ENCODE data around the gene FAXDC2. TPM values are rescaled to one million over a fixed set of nuclear protein-coding genes. Genes with fewer than 3 reads are reported as not detected.
A peak's percentile ranks its signal among the peaks of the same experiment; 100 is the strongest.

Gene FAXDC2
- total RNA-seq, 1 experiment from 2014 or later, result 4.2 TPM

DNA sequence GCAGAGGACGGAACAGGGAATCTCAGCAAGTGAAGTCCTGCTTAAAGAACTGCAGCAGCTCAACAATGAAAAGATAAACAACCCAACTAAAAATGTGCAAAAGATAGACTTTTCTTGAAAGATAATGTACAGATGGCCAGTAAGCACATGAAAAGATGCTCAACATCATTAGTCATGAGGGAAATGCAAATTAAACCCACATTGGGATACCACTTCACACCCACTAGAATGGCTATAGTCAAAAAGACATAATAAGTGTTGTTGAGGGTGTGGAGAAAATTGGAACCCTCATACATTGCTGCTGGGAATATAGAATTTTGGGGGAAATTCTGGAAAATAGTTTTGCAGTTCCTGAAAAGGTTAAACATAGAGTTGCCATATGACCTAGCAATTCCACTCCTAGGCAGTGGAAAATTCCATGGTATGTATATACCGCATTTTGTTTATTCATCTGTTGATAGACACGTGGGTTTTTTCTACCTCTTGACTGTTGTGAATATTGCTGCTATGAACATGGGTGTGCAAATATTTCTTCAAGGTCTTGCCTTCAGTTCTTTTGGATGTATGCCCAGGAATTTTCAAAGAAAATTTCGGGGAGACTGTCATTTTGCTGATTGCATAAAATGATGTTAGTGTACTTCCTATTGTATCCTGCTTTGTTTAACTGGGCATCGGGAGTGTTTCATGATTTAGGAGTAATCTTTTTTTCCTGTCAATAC is 15.2 kb upstream of the FAXDC2 start:
- in situ Hi-C loops (cut with HindIII; ENCODE audit: low pct_unique_long_range_greater_than_20kb, low sequenced_read_pairs), result no loop called here
- no peak for DNase-seq (ENCODE audit: low read depth)

DNA sequence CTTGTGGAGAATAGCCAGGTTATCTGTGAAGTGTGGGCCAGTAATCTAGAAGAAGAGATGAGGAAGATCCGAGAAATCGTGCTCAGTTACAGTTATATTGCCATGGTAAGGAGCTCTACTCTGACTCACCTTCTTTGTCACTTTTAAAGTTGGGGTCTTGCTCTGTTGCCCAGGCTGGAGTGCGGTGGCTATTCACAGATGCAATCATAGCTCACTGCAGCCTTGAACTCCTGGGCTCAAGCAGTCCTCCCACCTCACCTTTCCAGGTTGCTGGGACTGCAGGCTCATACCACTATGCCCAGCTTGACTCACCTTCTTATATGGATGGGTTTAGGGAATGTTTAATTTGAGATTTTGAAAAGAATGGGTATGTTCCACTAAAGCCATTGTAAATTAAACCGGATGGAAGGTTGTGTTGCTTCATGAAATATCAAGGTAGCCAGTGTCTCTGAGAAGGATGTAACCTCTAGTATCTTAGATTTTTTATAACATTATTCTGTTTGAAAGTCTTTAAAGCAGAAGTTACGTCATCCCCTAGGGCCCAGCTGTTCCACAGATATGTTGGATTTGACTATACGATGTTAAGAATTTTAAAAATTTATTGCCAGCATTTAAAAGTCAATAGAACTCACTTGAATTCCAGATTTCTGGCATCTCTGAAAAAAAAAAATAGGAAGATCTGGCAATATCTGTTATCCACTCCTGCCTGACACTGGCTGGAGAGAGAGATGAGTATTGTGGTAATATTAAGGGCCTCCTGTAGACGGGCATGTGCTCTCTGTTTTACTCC is 13.1 kb upstream of the FAXDC2 start:
- DNase-seq (ENCODE audit: low read depth), result no peak
- in situ Hi-C loops (cut with HindIII; ENCODE audit: low pct_unique_long_range_greater_than_20kb, low sequenced_read_pairs), result no loop called here

DNA sequence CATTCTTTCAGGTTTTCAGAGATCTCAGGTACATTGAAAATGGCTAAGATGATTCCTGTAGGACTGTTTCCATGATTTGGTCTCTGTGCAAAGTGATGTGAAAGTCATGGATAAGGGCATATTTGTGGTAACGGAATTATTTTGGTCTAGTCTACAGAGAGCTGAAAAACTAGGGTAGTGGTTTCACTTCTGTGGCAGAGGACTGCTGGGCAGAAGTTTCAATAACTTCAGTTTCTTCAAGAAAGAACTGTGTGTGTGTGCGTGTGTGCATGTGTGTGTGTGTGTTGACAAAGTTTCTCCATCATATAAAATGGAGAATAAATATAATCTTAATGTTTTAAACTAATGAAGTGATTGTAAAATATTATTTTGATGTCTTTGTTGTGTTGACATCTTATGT is 12.4 kb upstream of the FAXDC2 start:
- in situ Hi-C loops (cut with HindIII; ENCODE audit: low pct_unique_long_range_greater_than_20kb, low sequenced_read_pairs), result no loop called here
- DNase-seq (ENCODE audit: low read depth), result no peak

DNA sequence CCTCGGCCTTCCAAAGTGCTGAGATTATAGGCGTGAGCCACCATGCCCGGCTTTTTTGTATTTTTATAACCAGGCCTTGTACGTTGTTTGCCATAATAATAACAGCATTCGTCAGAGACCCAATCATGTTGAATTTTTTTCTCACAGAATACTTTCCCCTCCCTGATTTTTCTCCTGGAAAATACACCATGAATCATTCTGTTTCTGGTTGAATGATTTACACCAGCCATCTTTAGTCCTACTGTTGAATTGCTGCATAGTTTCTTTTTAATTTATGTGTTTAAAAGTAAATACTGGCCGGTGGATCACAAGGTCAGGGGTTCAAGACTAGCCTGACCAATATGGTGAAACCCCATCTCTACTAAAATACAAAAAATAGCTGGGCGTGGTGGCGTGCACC is 11.5 kb upstream of the FAXDC2 start:
- in situ Hi-C loops (cut with HindIII; ENCODE audit: low pct_unique_long_range_greater_than_20kb, low sequenced_read_pairs), result no loop called here
- peak; percentile 78 for DNase-seq (ENCODE audit: low read depth)

DNA sequence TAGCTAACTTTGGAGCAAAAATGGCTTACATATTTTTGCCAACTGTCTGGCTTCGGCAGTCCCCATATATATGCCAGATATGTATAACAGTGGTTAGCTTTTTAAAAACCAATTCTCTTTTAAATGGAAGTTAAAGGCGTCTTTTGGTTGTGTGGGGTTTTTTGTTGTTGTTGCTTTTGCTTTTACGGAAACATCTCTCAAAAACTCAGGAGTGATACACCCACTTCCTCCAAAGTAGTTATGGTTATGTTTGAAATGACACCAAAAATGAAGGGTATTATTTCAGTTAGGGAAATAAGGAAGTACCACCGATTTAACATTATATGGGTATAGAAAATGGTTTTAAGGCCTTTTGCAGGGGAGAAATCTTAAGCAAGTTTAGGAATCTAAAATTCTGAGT is 10.4 kb upstream of the FAXDC2 start:
- in situ Hi-C loops (cut with HindIII; ENCODE audit: low pct_unique_long_range_greater_than_20kb, low sequenced_read_pairs), result no loop called here
- peak; percentile 22 for DNase-seq (ENCODE audit: low read depth)

DNA sequence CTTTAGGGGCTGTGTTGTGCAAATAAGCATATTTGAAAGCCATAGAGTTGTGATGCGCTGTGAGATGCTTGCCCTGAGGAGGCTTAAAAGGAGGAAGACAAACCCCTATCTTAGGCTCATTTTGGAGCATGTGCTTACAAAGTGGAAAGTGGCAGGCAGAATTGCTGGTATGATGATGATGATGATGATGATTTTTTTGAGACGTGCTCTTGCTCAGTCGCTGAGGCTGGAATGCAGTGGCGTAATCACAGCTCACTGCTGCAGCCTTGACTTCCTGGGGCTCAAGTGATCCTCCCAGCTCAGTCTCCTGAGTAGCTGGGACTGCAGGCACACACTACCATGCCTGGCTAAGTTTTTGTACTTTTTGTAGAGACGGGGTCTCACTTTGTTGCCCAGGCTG is 9.7 kb upstream of the FAXDC2 start:
- DNase-seq (ENCODE audit: low read depth), result peak; percentile 50
- in situ Hi-C loops (cut with HindIII; ENCODE audit: low pct_unique_long_range_greater_than_20kb, low sequenced_read_pairs), result no loop called here

DNA sequence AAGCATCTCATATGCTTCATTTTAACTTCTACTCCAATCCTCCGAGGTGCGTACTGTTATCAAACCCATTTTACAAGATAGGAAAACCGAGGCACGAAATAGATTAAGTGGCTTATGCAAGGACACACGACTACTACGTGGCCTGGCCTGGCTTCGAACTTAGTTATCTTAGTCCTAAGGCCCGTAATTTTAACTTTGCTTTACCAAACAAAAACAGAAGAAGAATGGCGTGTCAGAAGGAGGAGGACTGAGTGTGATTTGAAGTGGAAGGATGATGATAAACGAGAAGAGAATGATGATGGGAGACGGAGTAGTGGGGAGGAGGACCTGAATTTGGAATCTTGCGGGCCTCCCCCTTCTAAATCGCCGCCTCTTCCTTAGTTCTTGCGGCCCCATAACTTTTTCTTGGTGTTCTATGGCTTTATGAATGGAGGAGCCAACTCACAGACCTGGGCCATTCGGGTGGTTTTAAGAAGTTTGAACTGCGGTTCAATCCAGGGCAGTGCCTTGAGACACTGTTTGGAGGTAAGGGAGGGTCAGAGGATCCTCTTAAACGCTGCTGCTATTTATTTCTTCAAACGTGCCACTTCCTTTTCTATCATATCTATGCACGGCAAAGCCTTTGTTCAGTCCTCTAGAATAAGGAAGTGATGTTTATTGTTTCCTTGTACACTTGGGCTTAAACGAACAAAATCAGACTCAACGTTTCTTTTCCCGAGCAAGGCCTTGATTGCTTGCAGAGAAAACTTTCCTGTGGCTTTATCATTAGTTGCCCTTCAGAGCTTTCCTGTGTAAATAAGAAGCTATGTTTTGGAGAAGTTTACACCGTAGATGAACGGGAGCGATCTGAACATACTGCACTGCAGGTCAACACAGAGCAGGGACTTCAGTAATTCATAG is 8.8 kb upstream of the FAXDC2 start:
- DNase-seq (ENCODE audit: low read depth), result peak; percentile 52
- in situ Hi-C loops (cut with HindIII; ENCODE audit: low pct_unique_long_range_greater_than_20kb, low sequenced_read_pairs), result no loop called here

DNA sequence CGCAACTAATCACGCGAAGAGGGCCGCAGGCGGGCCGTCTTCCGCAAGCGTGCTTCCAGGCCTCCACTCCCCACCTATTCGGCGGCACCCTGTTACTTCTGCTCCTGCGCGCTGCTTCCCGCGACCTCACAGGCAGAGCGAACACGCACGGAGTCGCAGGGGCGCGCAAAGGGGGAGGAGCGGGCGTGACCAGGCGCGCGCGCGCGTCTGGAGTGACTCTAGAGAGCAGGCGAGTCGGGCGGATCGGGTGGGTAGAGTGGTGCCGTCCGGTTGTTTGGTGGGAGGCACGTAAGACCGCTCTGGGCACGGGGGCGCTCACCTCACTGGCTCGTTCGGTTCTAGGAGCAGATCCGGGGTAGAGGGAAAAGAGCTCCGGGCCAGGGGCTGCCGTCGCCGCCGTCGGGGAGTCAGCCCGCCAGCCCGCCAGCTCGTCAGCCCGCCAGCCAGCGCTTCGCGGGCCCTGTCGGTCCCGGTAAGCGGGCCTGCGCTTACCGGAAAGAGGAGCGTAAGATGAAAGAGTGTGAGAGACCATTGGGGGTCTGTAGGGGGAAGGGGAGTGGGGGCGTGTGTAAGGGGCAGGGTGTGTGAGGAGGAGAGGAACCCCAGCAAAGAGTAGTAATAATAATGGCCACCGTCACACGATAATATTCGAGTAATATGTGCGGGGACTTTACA is 8.0 kb upstream of the FAXDC2 start, which contains the start of gene CNOT8:
Gene CNOT8, plus strand, starts transcription at position 331 of the 675 bp plus-strand sequence. CDS start 4,652 bp downstream, outside the sequence.
- in situ Hi-C loops (cut with HindIII; ENCODE audit: low pct_unique_long_range_greater_than_20kb, low sequenced_read_pairs), result no loop called here
- peak; percentile 98 for DNase-seq (ENCODE audit: low read depth)

DNA sequence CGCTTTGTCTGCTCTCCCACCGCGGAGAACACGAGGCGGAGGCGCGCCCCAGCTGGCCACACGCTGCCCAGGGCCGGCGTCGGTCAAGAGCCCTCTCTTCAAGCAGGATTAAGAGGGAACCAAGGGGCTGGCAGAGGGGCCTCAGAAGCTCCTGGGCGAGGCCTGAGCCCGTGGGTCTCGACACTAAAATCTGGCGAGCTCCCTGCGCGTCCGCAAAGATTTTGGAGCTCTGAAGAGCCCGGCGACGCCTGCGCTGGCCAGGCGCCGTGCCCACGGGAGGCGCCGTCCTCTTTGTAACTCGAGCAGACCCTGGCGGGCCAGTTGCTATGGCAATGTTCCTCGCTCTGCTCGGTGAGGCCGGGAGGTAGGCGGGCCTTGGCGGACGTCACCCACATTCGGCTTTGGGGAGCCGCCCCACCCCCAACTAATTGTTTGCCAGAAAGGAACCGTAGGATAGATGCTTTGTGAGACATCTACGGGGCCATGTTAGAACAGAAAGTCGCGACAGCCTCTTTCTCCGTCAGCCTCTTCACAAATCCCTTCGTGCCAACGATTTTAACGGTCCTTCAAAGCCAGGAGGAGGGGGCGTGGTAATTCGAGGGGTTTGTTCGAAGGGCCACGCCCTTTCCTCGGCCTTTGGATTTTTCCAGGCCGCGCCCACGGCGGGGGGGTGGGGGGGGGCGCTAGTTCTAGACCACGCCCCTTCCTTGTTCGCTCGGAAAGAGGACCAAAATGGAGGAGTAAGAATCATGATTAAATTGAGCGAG is 7.3 kb upstream of the FAXDC2 start:
- DNase-seq (ENCODE audit: low read depth), result peak; percentile 98
- in situ Hi-C loops (cut with HindIII; ENCODE audit: low pct_unique_long_range_greater_than_20kb, low sequenced_read_pairs), result no loop called here

DNA sequence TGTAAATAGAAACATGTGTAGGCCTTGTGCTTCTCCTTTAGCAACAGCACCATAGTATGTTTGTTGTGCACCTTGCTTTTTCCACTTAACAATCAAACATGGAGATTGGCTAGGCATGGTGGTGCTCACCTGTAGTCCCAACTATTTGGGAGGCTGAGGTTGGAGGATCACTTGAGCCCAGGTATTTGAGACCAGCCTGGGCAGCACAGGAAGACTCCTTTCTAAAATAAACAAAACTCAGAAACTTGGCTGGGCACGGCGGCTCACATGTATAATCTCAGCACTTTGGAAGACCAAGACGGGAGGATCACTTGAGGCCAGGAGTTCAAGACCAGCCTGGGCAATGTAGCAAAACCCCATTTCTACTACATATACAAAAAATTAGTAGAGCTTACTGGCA is 948 bp upstream of the FAXDC2 start:
- no peak for DNase-seq (ENCODE audit: low read depth)
- in situ Hi-C loops (cut with HindIII; ENCODE audit: low pct_unique_long_range_greater_than_20kb, low sequenced_read_pairs), result no loop called here

DNA sequence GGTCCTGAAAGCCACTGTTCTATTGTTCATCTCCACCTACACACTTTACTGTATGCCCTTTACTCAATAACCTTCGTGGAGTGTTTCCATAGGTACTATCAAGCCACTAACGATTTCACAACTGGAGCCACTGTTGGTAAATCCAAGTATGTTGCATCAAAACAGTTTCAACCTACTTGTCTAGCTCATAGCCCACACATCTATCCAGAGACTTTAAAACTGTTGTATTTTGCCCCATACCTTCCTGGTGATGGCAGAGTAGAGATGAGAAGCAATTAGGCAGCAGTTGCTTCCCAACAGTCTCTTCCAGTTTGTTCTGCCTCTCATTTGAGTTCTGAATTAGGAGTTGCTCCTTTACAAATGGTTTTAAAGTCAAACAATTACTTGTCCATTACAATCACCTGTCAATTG is 607 bp downstream of the FAXDC2 start:
- DNase-seq (ENCODE audit: low read depth), result no peak
- in situ Hi-C loops (cut with HindIII; ENCODE audit: low pct_unique_long_range_greater_than_20kb, low sequenced_read_pairs), result no loop called here

DNA sequence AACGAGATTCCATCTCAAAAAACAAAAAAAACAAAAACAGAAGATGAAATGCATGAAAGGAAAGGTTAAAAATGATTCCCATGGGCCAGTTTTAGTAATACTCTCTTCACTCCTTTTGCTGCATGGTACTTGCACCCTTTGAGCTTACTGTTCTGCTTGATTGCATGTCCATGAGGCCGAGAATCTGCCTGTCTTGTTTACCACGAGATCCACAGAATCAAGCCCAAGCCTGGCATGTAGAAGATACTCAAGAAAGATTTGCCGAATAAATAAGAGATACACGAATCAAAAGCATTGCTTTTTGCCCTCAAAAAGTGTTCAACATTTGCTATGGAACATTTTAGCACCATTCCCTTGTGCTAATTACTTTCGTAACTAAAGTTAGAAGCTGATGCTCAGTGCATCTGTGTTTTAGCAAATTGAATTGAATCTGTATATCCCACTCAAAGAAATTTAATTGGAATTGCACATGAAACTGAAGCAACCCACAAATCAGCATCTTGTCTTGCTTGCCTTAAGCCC is 1.1 kb downstream of the FAXDC2 start:
- in situ Hi-C loops (cut with HindIII; ENCODE audit: low pct_unique_long_range_greater_than_20kb, low sequenced_read_pairs), result no loop called here
- no peak for DNase-seq (ENCODE audit: low read depth)

DNA sequence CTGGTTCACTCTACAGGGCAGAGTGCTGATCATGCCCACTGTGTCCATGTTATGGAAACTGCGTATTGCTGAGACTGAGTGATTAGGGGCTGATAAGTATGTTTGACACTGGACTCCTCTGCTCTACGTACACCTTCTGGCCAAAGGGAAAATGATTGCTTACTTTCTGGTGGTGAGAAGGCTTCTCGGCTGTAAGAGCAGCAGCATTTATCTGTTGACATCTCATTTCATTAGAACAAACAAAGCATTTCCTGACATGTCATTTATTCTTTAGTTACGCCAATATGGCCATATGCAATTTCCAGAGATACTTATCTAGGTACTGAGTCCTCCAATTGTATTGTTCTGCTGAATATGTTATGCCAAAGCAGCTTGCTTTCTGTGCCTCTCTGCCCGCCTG is 5.6 kb downstream of the FAXDC2 start:
- DNase-seq (ENCODE audit: low read depth), result no peak
- in situ Hi-C loops (cut with HindIII; ENCODE audit: low pct_unique_long_range_greater_than_20kb, low sequenced_read_pairs), result no loop called here

DNA sequence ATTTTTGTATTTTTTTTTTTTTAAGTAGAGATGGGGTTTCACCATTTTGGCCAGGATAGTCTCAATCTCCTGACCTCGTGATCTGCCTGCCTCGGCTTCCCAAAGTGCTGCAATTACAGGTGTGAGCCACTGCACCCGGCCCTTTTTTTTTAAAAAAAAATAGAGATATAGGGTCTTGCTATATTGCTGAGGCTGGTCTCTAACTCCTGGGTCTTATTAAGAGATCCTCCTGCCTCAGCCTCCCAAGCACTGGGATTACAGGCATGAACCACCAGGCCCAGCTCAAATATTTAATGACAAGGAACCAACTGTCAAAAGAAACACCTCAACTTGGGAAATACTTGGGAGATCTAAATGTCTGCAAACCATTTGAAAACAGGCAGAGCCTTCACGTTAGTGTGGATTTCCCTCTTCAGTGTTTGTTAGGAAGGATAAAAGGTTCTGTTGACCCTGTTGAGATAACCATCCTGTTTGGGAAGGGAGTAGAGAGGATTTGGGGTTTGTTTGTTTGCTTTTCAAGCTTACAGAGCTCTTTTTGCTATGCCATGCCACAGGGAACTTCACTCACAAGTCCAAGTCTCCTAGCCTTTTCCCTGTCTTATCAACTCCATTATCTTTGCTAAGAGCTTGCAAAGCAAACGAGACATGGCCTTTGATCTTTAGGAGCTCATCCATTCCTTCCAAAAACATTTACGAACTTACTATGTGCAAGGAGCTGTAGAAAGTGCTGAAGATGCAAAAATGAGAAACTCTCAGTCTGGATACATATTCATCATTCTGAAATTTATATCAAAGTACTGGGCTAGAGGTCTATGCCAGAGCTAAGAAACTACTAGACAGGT is 7.5 kb downstream of the FAXDC2 start:
- in situ Hi-C loops (cut with HindIII; ENCODE audit: low pct_unique_long_range_greater_than_20kb, low sequenced_read_pairs), result no loop called here
- DNase-seq (ENCODE audit: low read depth), result no peak

DNA sequence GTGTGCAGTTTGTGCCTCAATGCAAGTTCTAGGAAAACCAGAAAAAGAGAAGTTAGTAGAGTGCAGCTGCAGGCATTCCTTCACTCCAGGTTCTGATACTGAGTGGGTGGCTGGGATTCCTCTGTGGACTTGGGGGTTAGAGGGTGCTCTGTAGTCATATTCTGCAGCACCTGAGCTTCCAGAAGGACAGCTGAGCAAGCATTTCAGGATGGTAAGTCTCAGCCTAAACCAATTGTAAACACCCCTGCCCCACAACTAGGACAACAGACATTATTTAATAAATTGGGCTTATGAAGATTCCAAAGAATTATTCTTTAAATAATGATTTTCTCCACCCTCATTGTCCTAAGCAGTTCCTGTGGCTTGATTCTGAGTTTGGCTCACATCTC is 9.1 kb downstream of the FAXDC2 start:
- in situ Hi-C loops (cut with HindIII; ENCODE audit: low pct_unique_long_range_greater_than_20kb, low sequenced_read_pairs), result no loop called here
- DNase-seq (ENCODE audit: low read depth), result no peak

DNA sequence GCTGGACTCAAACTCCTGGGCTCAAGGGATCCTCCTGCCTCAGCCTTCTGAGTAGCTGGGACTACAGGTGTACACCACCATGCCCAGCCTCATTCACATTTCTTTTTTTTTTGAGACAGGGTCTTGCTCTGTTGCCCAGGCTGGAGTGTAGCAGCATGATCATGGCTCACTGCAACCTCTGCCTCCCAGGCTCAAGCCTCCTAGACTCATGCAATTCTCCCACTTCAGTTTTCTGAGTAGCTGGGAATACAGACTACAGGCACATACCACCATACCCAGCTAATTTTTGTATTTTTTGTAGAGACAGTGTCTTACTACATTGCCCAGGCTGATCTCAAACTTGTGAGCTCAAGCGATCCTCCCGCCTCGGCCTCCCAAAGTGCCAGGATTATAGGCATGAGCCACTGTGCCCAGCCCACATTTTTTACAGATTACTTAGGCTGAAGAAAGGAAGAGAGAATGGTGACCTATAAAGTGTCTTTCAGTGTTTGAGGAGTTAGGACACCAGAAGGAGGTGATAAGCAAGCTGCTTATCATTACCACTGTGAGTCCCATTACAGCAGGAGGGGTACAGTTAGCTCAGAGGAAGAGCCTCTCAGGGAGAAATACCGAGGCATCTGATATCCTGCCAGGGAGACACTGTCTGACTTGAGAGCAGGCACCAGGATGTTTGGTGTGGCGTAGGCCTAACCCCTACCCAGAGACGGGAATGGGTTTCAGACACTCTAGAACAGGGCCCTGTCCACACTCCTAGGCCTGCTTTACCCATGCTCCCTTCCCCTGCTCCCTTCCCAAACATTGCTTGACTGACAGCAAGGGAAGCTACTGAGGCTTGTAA is 9.7 kb downstream of the FAXDC2 start:
- in situ Hi-C loops (cut with HindIII; ENCODE audit: low pct_unique_long_range_greater_than_20kb, low sequenced_read_pairs), result no loop called here
- DNase-seq (ENCODE audit: low read depth), result no peak

Data from Caki2 (cell line).